ENCODE measurements around the gene CDR2.

DNA sequence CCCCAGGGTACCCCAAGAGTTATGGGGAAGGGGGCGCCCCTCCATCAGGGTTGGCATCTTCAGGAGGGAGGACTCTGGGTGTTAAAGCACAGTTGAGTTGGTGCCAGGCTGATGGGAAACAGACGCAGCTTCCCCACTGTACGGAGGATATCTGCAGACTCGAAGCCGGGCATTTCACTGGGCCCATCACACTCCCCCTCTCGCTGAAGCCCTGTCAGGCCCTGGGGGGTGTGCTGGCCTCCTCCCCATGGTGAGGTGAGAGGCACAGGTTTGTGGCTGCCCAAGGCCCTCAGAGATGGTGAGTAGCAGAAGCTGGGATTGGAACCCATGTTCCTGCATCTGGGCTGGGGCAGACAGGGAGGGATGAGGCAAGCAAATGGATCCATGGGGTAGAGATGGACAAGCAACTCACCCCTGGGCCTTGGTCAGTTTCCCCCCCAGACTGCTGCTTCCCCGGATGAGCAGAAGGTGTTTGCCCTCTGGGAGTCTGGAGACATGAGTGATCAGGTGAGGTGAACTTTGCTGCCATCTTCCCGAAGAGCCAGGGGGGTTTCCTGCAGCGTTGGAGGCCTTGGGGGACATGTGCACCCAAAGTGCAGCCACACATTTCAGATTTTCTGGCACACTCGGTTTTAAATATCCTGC is 46.2 kb downstream of the CDR2 start:
- TF ChIP-seq POLR2A (IDR thresholded peaks at IDR 0.05; ENCODE audit: low read length) (no peak), GATA1 (IDR thresholded peaks at IDR 0.05; ENCODE audit: low read depth, low read length) (no peak)
